ENCODE results near the gene PWP1.
"Not testable (repeated sequence)": the region's sequence is repeated elsewhere in the genome, so short reads cannot be mapped to it uniquely, and the experiment has no call there.

GRCh38 chr12:107727327-107727726 is 41.7 kb downstream of the PWP1 start:
- not testable (repeated sequence) for TF ChIP-seq CTCF (IDR thresholded peaks at IDR 0.05; ENCODE audit: low read length); EZH2 (optimal IDR thresholded peaks at IDR 0.05; ENCODE audit: low read depth, low read length); EZH2phosphoT487 (IDR thresholded peaks at IDR 0.05; ENCODE audit: low read length)

All from MM.1S (cell line).